ENCODE measurements around the gene ITSN2.
"Not testable (repeated sequence)": the region's sequence is repeated elsewhere in the genome, so short reads cannot be mapped to it uniquely, and the experiment has no call there.

The ITSN2 gene

GRCh38 chr2:24362253-24362652, 1.9 kb upstream of the ITSN2 start:
- no peak for DNase-seq (ENCODE audit: low read depth)

GRCh38 chr2:24360963-24361330, 611 bp upstream of the ITSN2 start:
- DNase-seq (ENCODE audit: low read depth): no peak

- peak; percentile 10 for DNase-seq (ENCODE audit: low read depth)
Measured at GRCh38 chr2:24359129-24360049, 947 bp downstream of the ITSN2 start.

GRCh38 chr2:24357767-24358166, 2.6 kb downstream of the ITSN2 start:
- not testable (repeated sequence) for DNase-seq (ENCODE audit: low read depth)

- DNase-seq (ENCODE audit: low read depth): not testable (repeated sequence)
Measured at GRCh38 chr2:24357115-24357514, 3.2 kb downstream of the ITSN2 start.

GRCh38 chr2:24354957-24355356, 5.4 kb downstream of the ITSN2 start:
- DNase-seq (ENCODE audit: low read depth): no peak

- no peak for DNase-seq (ENCODE audit: low read depth)
Measured at GRCh38 chr2:24354395-24354794, 5.9 kb downstream of the ITSN2 start.

GRCh38 chr2:24353973-24354372, 6.4 kb downstream of the ITSN2 start:
- DNase-seq (ENCODE audit: low read depth): no peak

GRCh38 chr2:24353364-24353763, 7.0 kb downstream of the ITSN2 start:
- no peak for DNase-seq (ENCODE audit: low read depth)

- no peak for DNase-seq (ENCODE audit: low read depth)
Measured at GRCh38 chr2:24352664-24353063, 7.7 kb downstream of the ITSN2 start.

GRCh38 chr2:24351981-24352380, 8.4 kb downstream of the ITSN2 start:
- DNase-seq (ENCODE audit: low read depth): no peak

- no peak for DNase-seq (ENCODE audit: low read depth)
Measured at GRCh38 chr2:24351627-24351938, 8.8 kb downstream of the ITSN2 start.

GRCh38 chr2:24350826-24351626, 9.3 kb downstream of the ITSN2 start:
- DNase-seq (ENCODE audit: low read depth): no peak

- DNase-seq (ENCODE audit: low read depth): no peak
Measured at GRCh38 chr2:24349097-24349496, 11.2 kb downstream of the ITSN2 start.

GRCh38 chr2:24345937-24346336, 14.4 kb downstream of the ITSN2 start:
- DNase-seq (ENCODE audit: low read depth): peak; percentile 31

GRCh38 chr2:24343225-24343882, 17.0 kb downstream of the ITSN2 start:
- DNase-seq (ENCODE audit: low read depth): no peak

GRCh38 chr2:24342110-24342910, 18.0 kb downstream of the ITSN2 start:
- peak; percentile 53 for DNase-seq (ENCODE audit: low read depth)

GRCh38 chr2:24339856-24340262, 20.5 kb downstream of the ITSN2 start:
- no peak for DNase-seq (ENCODE audit: low read depth)

- not testable (repeated sequence) for DNase-seq (ENCODE audit: low read depth)
Measured at GRCh38 chr2:24339098-24339497, 21.2 kb downstream of the ITSN2 start.

GRCh38 chr2:24337890-24338289, 22.4 kb downstream of the ITSN2 start:
- peak; percentile 15 for DNase-seq (ENCODE audit: low read depth)

GRCh38 chr2:24336811-24337210, 23.5 kb downstream of the ITSN2 start:
- no peak for DNase-seq (ENCODE audit: low read depth)

- peak; percentile 64 for DNase-seq (ENCODE audit: low read depth)
Measured at GRCh38 chr2:24334245-24334633, 26.1 kb downstream of the ITSN2 start.

Measured in iris pigment epithelial cell (primary cell).